Stimulated activated CD8-positive, alpha-beta memory T cell treated with anti-CD3 and anti-CD28 coated beads, Interleukin-4, amount 100 ng/mL, for 1 hour (primary cell): ENCODE results near the gene ANK2.

Source experiments
- DNase-seq, 2 donors: peaks; one replicate each; pipeline ENCODE4 v3.0.0-alpha.2; 2020; ENCODE audit warnings: low read depth in 2 of 2, low spot score in 1 of 2

The ANK2 gene

GRCh38 chr4:113330200-113330599 lies 280.7 kb downstream of the ANK2 start:
- DNase-seq, result no peak

- no peak for DNase-seq
Measured at GRCh38 chr4:113331811-113332210, 282.4 kb downstream of the ANK2 start.

GRCh38 chr4:113332701-113333100 lies 283.2 kb downstream of the ANK2 start:
- no peak for DNase-seq

- no peak for DNase-seq
Measured at GRCh38 chr4:113335746-113336145, 286.3 kb downstream of the ANK2 start.

GRCh38 chr4:113336556-113336955 lies 287.1 kb downstream of the ANK2 start:
- no peak for DNase-seq

- no peak for DNase-seq
Measured at GRCh38 chr4:113339430-113339813, 290.0 kb downstream of the ANK2 start.

- no peak for DNase-seq
Measured at GRCh38 chr4:113344100-113344499, 294.6 kb downstream of the ANK2 start.

GRCh38 chr4:113347245-113347644 lies 297.8 kb downstream of the ANK2 start:
- DNase-seq, result no peak

- DNase-seq, result no peak
Measured at GRCh38 chr4:113349430-113349829, 300.0 kb downstream of the ANK2 start.

GRCh38 chr4:113350576-113350975 lies 301.1 kb downstream of the ANK2 start:
- no peak for DNase-seq

GRCh38 chr4:113355550-113356371 lies 306.3 kb downstream of the ANK2 start:
- peak; percentile 14 to 25 for DNase-seq

- no peak for DNase-seq
Measured at GRCh38 chr4:113356453-113356852, 307.0 kb downstream of the ANK2 start.

GRCh38 chr4:113358784-113359183 lies 309.3 kb downstream of the ANK2 start:
- no peak for DNase-seq

GRCh38 chr4:113365377-113365776 lies 315.9 kb downstream of the ANK2 start:
- DNase-seq, result no peak

GRCh38 chr4:113368056-113368455 lies 318.6 kb downstream of the ANK2 start:
- DNase-seq, result no peak

GRCh38 chr4:113371111-113371510 lies 321.7 kb downstream of the ANK2 start:
- no peak for DNase-seq

GRCh38 chr4:113375964-113376666 lies 326.7 kb downstream of the ANK2 start:
- no peak for DNase-seq

GRCh38 chr4:113378836-113379235 lies 329.4 kb downstream of the ANK2 start:
- no peak for DNase-seq

- no peak for DNase-seq
Measured at GRCh38 chr4:113382704-113383103, 333.3 kb downstream of the ANK2 start.

- no peak for DNase-seq
Measured at GRCh38 chr4:113383111-113383785, 333.8 kb downstream of the ANK2 start.

GRCh38 chr4:113384600-113384999 lies 335.1 kb downstream of the ANK2 start:
- DNase-seq, result no peak

- DNase-seq, result no peak
Measured at GRCh38 chr4:113385281-113385899, 335.9 kb downstream of the ANK2 start.
